SK-N-SH treated with all-trans-retinoic acid at 6 μM for 48 hours (cell line): Measurements from ENCODE around the gene TIMM17B.

ENCODE experiments used
- ESRRG ChIP-seq: fragments of 250-450 bp; sonication (Bioruptor Pico); IDR thresholded peaks from 2 replicates; pipeline ENCODE4 v1.6.1; 2021; ENCODE audit warnings: mild to moderate bottlenecking
- PPARA ChIP-seq: fragments of 250-450 bp; sonication (Bioruptor Pico); IDR thresholded peaks from 2 replicates; pipeline ENCODE4 v1.5.0; 2020; ENCODE audit warnings: mild to moderate bottlenecking, borderline replicate concordance
- ZFP30 ChIP-seq: fragments of 450-650 bp; formaldehyde crosslinking; IDR thresholded peaks from 2 replicates; pipeline ENCODE4 v1.5.0; 2022; ENCODE audit warnings: mild to moderate bottlenecking, moderate library complexity
- ZNF70 ChIP-seq: fragments of 450-650 bp; formaldehyde crosslinking; IDR thresholded peaks from 2 replicates; pipeline ENCODE4 v1.5.0; 2020; ENCODE audit warnings: mild to moderate bottlenecking, moderate library complexity
- TF ChIP-seq, protein P1 (sequence below): fragments of 250-450 bp; sonication (Bioruptor Pico); IDR thresholded peaks from 2 replicates; pipeline ENCODE4 v1.5.0; 2020; ENCODE audit warnings: mild to moderate bottlenecking, moderate library complexity

DNA sequence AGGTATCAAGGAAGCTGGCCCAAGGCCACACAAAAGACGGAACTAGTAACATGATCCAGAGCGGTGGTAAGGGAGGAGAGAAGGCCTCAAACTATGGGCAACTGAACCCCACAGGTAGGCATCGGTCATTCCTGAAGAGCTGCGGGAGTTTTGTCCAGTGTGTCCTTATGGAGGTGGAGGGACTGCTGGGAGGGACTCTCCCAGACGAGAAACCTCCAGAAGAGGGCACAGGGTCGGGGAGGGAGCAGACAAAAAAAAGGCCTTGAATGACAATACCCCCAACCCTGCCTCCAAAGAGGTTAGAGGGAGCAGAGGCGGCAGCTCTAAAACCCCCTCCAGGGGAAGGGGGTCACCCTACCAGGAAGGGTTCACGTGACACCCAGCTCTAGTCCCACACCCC lies 6.6 kb upstream of the TIMM17B start:
- no peak for TF ChIP-seq PPARA (CRISPR knock-in tag)
- TF ChIP-seq, protein P1, sequence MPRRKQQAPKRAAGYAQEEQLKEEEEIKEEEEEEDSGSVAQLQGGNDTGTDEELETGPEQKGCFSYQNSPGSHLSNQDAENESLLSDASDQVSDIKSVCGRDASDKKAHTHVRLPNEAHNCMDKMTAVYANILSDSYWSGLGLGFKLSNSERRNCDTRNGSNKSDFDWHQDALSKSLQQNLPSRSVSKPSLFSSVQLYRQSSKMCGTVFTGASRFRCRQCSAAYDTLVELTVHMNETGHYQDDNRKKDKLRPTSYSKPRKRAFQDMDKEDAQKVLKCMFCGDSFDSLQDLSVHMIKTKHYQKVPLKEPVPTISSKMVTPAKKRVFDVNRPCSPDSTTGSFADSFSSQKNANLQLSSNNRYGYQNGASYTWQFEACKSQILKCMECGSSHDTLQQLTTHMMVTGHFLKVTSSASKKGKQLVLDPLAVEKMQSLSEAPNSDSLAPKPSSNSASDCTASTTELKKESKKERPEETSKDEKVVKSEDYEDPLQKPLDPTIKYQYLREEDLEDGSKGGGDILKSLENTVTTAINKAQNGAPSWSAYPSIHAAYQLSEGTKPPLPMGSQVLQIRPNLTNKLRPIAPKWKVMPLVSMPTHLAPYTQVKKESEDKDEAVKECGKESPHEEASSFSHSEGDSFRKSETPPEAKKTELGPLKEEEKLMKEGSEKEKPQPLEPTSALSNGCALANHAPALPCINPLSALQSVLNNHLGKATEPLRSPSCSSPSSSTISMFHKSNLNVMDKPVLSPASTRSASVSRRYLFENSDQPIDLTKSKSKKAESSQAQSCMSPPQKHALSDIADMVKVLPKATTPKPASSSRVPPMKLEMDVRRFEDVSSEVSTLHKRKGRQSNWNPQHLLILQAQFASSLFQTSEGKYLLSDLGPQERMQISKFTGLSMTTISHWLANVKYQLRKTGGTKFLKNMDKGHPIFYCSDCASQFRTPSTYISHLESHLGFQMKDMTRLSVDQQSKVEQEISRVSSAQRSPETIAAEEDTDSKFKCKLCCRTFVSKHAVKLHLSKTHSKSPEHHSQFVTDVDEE (CRISPR knock-in tag): no peak
- TF ChIP-seq ESRRG: no peak
- TF ChIP-seq ZFP30 (CRISPR knock-in tag): no peak
- no peak for TF ChIP-seq ZNF70
